ENCODE measurements around the gene PANX1.

The PANX1 gene

DNA sequence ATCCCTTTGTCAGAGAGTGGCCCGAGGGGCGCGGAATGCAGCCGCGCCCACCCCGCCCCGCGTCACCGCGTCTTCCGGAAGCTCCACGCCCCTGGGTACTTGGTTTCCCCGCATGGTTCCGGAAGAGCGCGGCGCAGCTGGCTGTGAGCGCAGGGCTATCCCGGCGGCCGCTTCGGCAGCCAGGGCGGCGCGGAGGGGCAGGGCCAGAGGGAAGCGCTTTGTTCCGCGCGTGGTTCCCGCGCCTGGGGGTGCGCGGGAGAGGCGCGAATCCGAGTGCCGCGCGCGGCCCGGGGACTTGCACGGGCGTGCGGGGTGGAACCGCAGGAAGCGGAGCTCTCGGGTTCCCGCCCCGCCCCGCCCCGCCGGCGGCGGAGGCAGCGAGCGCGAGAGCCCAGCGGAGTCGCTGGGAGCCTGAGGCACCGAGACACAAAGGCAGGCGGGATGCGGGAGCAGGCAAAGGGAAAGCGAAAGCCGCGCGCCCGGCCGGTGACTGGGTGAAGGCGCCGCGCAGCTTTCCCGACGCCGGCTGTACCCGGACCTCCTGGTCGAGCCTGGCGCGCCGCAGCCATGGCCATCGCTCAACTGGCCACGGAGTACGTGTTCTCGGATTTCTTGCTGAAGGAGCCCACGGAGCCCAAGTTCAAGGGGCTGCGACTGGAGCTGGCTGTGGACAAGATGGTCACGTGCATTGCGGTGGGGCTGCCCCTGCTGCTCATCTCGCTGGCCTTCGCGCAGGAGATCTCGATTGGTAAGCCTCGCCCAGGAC is at the start of gene PANX1:
Gene PANX1, plus strand, starts transcription at position 96 of the 766 bp plus-strand sequence. Its CDS starts 472 bp downstream, at position 568.
- DNase-seq (ENCODE audit: low read depth) = peak; percentile 79
- TF ChIP-seq, protein P1, sequence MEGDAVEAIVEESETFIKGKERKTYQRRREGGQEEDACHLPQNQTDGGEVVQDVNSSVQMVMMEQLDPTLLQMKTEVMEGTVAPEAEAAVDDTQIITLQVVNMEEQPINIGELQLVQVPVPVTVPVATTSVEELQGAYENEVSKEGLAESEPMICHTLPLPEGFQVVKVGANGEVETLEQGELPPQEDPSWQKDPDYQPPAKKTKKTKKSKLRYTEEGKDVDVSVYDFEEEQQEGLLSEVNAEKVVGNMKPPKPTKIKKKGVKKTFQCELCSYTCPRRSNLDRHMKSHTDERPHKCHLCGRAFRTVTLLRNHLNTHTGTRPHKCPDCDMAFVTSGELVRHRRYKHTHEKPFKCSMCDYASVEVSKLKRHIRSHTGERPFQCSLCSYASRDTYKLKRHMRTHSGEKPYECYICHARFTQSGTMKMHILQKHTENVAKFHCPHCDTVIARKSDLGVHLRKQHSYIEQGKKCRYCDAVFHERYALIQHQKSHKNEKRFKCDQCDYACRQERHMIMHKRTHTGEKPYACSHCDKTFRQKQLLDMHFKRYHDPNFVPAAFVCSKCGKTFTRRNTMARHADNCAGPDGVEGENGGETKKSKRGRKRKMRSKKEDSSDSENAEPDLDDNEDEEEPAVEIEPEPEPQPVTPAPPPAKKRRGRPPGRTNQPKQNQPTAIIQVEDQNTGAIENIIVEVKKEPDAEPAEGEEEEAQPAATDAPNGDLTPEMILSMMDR (conservative IDR thresholded peaks at IDR 0.05; ENCODE audit: low read length) = no peak
- H3K4me3 ChIP-seq (ENCODE audit: low read length) = peak within 1 kb of the TSS; percentile 92

DNA sequence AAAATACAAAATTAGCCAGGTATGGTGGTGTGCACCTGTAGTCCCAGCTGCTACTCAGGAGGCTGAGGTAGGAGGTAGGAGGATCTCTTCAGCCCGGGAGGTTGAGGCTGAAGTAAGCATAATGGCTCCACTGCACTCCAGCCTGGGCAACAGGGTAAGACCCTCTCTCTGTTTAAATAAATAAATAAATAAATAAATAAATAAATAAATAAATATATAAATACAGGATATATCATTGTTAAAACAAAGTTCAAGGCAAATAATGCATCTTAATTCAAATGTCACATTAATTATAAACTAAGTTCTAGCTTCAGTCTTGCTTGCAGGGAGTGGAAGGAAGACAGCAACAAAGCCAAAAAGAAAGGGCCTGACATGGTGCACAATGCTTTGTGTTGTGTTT is 44.5 kb upstream of the PANX1 start:
- DNase-seq (ENCODE audit: low read depth) = no peak
- H3K4me3 ChIP-seq (ENCODE audit: low read length) = no peak overlapping the region
- TF ChIP-seq, protein P1 (conservative IDR thresholded peaks at IDR 0.05; ENCODE audit: low read length) = no peak

DNA sequence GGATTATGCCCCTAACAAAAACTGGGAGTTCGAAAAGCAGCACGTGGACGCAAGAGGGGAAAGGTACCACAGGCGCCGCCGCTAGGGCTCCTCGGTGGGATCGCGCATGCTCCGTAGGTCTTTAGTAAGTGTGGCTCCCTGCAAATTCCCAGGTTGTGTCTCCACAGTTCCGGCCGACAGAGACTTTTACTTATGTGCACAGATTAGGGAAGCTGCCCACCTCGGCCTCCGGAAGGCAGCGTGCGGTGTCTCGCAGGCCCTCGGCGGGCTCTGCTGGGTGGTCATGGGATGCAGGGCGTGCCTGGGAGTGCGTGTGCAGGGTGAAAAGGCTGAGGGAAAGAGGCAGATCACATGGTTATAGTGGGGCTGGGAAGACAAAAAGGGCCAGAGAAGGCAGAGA is 39.7 kb upstream of the PANX1 start:
- no peak for DNase-seq (ENCODE audit: low read depth)
- TF ChIP-seq, protein P1 (conservative IDR thresholded peaks at IDR 0.05; ENCODE audit: low read length) = no peak
- no peak overlapping the region for H3K4me3 ChIP-seq (ENCODE audit: low read length)

DNA sequence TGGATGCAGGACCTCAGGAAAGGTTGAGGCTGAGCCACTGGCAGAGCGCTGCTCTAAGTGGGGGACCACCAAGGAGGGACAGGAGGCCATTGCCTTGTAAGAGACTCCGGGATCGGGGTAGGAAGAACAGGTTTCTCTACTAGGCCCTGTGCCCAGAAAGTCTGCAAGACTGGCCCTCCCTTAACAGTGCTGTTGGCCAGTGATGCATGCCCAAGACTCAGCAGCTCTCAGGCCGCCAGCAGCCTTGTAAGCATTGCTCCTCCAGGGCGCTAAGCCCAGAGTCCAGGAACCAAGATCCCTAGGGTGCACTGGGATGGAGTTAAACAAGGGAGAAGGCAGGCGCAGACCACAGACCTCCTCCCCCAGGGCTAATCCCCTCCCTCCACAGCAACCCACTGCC is 39.3 kb upstream of the PANX1 start:
- H3K4me3 ChIP-seq (ENCODE audit: low read length) = no peak overlapping the region
- DNase-seq (ENCODE audit: low read depth) = no peak
- TF ChIP-seq, protein P1 (conservative IDR thresholded peaks at IDR 0.05; ENCODE audit: low read length) = no peak

DNA sequence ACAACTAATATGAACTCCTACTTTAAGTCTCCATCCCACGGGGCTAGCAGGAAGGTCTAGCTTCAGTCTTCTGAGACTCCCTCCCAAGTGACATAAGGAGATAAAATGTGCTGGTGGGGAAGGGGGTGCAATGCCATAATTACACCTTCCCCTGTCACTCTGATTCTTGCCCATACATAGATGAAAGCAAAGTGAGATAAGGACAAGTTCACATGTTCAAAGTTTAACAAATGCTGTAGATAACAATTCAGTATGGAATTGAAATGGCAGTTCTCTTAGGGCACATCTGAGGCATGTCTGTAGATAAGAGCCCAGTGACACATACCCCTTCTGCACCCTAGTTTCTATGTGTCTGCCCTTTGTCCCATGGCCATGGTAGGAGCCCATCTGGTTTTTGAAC is 38.2 kb upstream of the PANX1 start:
- DNase-seq (ENCODE audit: low read depth) = no peak
- no peak overlapping the region for H3K4me3 ChIP-seq (ENCODE audit: low read length)
- TF ChIP-seq, protein P1 (conservative IDR thresholded peaks at IDR 0.05; ENCODE audit: low read length) = no peak

GRCh38 chr11:94091091-94091490 is 37.5 kb upstream of the PANX1 start:
- no peak for DNase-seq (ENCODE audit: low read depth)
- no peak overlapping the region for H3K4me3 ChIP-seq (ENCODE audit: low read length)

DNA sequence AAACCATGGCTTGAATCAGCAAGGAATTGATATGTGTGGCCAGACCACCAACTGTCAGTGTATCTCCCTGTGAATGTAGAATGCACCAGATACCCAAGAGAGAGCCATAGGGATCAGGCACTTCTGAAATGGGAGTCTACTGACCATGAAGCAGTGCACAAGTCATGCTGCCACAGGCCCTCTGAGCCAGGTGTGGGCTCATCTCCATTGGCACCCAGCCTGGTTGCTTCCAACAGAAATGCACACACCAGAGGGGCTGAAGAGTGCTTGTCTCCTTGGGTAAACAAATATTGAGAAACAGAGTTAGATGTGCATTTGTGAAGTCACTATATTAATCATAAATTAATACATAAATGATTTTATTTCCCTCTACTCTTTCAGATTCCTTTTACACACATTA is 28.4 kb upstream of the PANX1 start:
- H3K4me3 ChIP-seq (ENCODE audit: low read length) = no peak overlapping the region
- TF ChIP-seq, protein P1 (conservative IDR thresholded peaks at IDR 0.05; ENCODE audit: low read length) = no peak
- DNase-seq (ENCODE audit: low read depth) = no peak

More at GRCh38 chr11:94091091-94091490, 37.5 kb upstream of the PANX1 start:
- TF ChIP-seq, protein P1 (conservative IDR thresholded peaks at IDR 0.05; ENCODE audit: low read length) = no peak
